WI38 (cell line): Measurements from ENCODE around the gene ZSWIM2.

ENCODE experiments used
- H3K4me3 ChIP-seq: 2 replicates; pipeline ENCODE4 v1.5.1; 2011; ENCODE audit warnings: low read depth, mild to moderate bottlenecking, control low read depth, low read length
- TF ChIP-seq, protein P1 (sequence below): IDR thresholded peaks from 2 replicates; pipeline ENCODE4 v1.5.1; 2012; ENCODE audit warnings: low read depth, mild to moderate bottlenecking, control low read depth, low read length

ZSWIM2 gene

DNA sequence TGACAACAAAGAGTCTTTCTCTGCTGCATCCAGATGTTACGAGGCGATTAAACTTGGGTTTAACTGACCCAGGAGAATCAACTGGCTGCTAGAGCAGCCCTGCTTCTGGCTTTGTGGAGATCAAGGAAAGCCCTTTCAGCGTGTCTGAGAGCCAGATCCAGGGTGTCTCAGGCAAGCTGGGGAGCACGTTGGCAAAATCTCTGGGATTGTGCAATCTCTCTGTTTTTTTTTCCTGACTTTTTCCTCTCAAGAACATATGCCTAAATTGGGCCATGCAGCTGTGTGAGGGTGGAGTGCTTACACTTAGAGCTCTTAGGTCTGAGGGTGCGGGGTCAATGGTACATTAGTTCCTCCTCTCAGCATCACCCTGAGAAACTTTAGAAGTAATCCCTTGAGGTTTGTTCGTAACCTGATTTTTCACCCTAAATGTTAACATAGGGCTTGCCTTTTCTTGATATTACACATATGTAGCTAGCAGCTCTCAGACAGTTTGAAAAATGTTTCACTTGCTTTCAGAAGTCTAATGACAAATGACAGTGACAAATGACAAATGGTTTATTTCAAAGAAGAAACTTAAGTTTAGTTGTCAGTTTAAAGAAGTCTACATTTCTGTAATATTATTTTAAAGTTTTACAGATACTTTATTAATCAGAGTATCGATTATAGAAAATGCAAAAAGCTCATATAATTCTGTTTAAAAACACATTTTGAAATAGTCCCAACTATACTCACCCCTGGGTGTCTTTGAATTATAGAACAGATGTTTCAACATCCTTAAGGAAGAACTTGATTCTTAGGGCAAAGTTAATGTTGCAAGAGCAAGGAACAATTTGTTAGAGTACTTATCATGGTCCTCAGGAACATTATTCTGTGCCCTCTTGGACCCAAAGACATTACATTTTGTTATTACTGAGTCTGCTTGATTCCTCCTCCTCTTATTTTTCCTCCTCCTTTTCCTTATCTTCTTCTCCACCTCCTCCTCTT, 38.4 kb upstream of the ZSWIM2 start:
- TF ChIP-seq, protein P1, sequence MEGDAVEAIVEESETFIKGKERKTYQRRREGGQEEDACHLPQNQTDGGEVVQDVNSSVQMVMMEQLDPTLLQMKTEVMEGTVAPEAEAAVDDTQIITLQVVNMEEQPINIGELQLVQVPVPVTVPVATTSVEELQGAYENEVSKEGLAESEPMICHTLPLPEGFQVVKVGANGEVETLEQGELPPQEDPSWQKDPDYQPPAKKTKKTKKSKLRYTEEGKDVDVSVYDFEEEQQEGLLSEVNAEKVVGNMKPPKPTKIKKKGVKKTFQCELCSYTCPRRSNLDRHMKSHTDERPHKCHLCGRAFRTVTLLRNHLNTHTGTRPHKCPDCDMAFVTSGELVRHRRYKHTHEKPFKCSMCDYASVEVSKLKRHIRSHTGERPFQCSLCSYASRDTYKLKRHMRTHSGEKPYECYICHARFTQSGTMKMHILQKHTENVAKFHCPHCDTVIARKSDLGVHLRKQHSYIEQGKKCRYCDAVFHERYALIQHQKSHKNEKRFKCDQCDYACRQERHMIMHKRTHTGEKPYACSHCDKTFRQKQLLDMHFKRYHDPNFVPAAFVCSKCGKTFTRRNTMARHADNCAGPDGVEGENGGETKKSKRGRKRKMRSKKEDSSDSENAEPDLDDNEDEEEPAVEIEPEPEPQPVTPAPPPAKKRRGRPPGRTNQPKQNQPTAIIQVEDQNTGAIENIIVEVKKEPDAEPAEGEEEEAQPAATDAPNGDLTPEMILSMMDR: no peak

DNA sequence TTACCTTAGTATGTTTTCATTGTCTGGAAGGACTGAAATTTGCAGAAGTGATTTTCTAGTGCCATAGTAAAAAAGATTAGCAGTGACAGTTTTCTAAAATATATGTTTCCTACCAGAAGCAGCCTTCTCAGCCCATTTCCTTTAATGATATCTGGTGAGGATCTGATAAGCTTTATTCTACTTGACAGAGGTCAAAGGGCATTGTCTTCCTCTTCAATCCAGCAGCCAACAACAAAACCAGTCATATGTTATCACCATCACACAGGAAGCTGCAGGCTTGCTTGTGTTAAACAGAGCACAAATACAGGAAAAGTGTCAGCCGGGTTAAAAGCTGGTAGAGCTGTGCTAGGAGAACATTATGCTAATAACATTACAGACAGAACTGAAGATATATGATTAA, 35.6 kb upstream of the ZSWIM2 start:
- TF ChIP-seq, protein P1: no peak
- no peak overlapping the region for H3K4me3 ChIP-seq

More for the DNA sequence above, 38.4 kb upstream of the ZSWIM2 start:
- H3K4me3 ChIP-seq: no peak overlapping the region

DNA sequence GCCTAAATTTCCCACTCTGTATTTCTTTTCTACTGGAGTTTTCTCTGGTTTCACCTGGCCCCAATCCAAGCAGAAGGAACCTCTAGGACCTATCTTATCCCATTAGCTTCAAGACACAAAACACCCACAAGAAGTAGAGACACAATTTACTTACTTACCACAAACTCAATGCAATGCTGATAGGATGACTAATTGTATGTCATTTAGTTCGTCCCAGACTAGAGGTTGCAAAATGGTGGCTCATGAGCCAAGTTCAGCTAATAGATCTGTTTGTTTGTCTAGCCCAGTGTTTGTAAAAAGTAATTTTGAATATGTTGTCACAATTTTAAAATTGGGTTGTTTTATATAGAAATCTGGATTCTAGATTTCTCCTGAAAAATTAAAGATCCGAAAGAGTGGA, 34.7 kb upstream of the ZSWIM2 start:
- TF ChIP-seq, protein P1: no peak

DNA sequence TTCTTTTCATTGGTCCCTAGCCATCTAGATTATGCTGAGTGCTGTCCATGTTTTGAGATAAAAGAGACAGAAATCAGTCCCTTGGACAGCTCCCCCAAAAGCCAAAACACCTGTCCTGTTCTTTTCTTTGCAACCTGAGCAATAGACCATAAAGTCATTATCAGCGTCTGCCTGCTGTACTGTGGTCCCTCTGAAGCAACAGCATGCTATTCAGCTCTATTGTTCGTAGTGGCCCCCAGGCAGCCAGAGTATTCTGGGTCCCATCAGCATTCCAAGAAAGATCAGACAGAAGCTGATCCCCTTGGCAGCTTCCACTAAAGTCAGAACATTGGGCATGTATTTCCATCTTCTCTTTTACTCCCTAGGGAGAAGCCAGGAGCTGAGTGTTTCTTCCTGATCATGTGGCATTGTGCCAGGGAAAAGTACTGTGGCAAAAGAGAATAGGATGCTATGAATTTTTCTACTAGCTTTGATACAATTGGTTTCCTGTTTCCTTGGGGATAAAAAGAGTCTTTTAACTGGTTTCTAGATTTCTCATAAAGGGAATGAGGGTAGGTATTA, 33.6 kb upstream of the ZSWIM2 start:
- no peak overlapping the region for H3K4me3 ChIP-seq
- TF ChIP-seq, protein P1: no peak

More for the DNA sequence above, 34.7 kb upstream of the ZSWIM2 start:
- H3K4me3 ChIP-seq: no peak overlapping the region

DNA sequence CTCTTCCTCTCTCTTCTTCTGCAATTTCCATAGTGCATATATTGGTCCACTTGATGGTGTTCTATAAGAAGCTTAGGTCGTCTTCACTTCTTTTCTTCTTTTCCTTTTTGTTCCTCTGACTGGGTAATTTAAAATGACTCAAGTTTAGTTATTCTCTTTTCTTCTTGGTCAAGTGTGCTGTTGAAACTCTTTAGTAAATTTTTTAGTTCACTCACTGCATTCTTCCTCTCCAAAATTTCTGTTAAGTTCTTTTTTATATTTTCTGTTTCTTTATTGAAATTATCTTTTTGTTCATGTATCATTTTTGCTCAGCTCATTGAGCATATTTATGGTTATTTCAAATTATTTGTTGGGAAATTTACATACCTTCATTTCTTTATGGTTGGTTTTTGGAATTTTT, 32.7 kb upstream of the ZSWIM2 start:
- H3K4me3 ChIP-seq: no peak overlapping the region
- TF ChIP-seq, protein P1: no peak

DNA sequence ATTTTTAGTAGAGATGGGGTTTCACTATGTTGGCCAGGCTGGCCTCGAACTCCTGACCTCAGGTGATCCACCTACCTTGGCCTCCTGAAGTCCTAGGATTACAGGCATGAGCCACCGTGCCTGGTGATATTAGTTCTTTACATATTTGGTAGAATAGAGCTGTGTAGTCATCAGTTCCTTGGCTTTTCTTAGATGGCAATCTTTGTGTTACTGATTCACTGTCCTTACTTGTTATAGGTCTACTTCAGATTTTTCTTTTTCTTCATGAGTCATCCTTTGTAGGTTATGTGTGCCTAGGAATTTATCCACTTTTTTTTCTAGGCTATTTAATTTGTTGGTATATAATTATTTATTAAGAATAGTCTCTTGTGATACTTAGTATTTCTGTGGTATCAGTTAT, 30.3 kb upstream of the ZSWIM2 start:
- TF ChIP-seq, protein P1: no peak
- H3K4me3 ChIP-seq: no peak overlapping the region

DNA sequence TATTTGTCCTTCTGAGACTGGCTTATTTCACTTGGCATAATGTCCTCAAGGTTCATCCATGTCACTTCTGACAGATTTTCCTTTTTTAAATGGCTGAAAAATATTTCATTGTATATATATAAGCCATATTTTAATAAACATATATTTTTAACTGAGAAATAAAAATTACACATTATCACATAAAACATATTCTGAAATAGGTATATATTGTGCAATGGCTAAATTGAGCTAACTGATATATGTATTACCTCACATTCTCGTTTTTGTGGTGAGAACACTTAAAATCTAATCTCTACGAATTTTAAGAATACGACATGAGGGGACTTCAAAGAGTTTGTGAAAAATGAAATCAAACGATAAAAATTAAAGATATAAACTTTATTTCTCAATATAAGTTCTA, 25.7 kb upstream of the ZSWIM2 start:
- H3K4me3 ChIP-seq: no peak overlapping the region
- TF ChIP-seq, protein P1: no peak
